K562 (cell line): ENCODE data around the gene ERF. TPM values are rescaled to one million over a fixed set of nuclear protein-coding genes. Genes with fewer than 3 reads are reported as not detected.

ENCODE experiments used
- ATAC-seq: fragments of 200-7000 bp; cut with Tn5 transposase; 3 replicates; pipeline ENCODE4 v1.9.1; 2020; ENCODE audit warnings: moderate library complexity
- BruUV-seq: library from RNA; stranded (reverse); fragments of 400-500 nt; replicated peaks from 2 replicates; lab custom pipeline; 2021; lab: Mats Ljungman, UMichigan
- CTCF ChIA-PET: fragments of 300-600 bp; formaldehyde crosslinking; extraction: SDS; loops from one replicate; lab custom pipeline; 2021; ENCODE audit warnings: low intra/inter-chr PET ratio; lab: Yijun Ruan, JAX
- POLR2A ChIA-PET: fragments of 300-600, 350-650 bp; sonication (Branson Sonifier 250); formaldehyde crosslinking; extraction: SDS; loops from one replicate; lab custom pipeline; 2021; ENCODE audit warnings: antibody characterized with exemption, inconsistent platforms; lab: Yijun Ruan, JAX
- DNase-seq, 4 experiments: peaks; one replicate each; pipeline versions ENCODE4 v3.0.0 to v3.0.0-alpha.2; 2011 to 2018; ENCODE audit warnings: low spot score in 3 of 4, mixed read lengths in 3 of 4; ENCODE audit errors: extremely low read depth in 1 of 4
- FAIRE-seq: peaks from 2 replicates; lab custom pipeline; 2011; peaks lifted over from hg19 to GRCh38; lab: Jason Lieb, UNC
- H2AFZ ChIP-seq: 2 replicates; pipeline ENCODE4 v1.6.0; 2011; ENCODE audit warnings: low read depth, low read length, control low read depth, inconsistent platforms
- H3K27ac ChIP-seq: fragments of 200-600 bp; 3 replicates; pipeline ENCODE4 v1.8.0; 2011; ENCODE audit warnings: low read depth, mild to moderate bottlenecking, control low read depth, inconsistent platforms, low read length, moderate library complexity, mixed read lengths; ENCODE audit errors: extremely low read depth
- H3K27me3 ChIP-seq, 2 experiments: fragments of 300-600 bp in 1 of 2; 2 replicates in 1 of 2; 3 replicates in 1 of 2; pipeline versions ENCODE4 v1.6.0 to v1.8.0; 2011; ENCODE audit warnings: inconsistent platforms in 2 of 2, low read length in 2 of 2, mild to moderate bottlenecking in 1 of 2, mixed read lengths in 1 of 2, moderate library complexity in 1 of 2; ENCODE audit not compliant: control insufficient read depth in 2 of 2, insufficient read depth in 2 of 2
- H3K36me3 ChIP-seq: fragments of 300-600 bp; 3 replicates; pipeline ENCODE4 v1.8.0; 2011; ENCODE audit warnings: mild to moderate bottlenecking, low read length, inconsistent platforms; ENCODE audit not compliant: control insufficient read depth, insufficient read depth
- H3K4me1 ChIP-seq, 2 experiments: fragments of 200-600 bp in 1 of 2; replicated peaks in 1 of 2; 2 replicates in 1 of 2; 3 replicates in 1 of 2; pipeline versions ENCODE4 v1.5.1 to v1.8.0; 2011; ENCODE audit warnings: inconsistent platforms in 2 of 2, low read length in 2 of 2, mild to moderate bottlenecking in 1 of 2, mixed read lengths in 1 of 2, moderate library complexity in 1 of 2; ENCODE audit not compliant: control insufficient read depth in 2 of 2, insufficient read depth in 2 of 2
- H3K4me2 ChIP-seq: 2 replicates; pipeline ENCODE4 v1.6.1; 2011; ENCODE audit warnings: low read length, control low read depth, inconsistent platforms, mixed read lengths; ENCODE audit not compliant: insufficient read depth
- H3K4me3 ChIP-seq: fragments of 200-600 bp; sonication (generic), shearing (Covaris generic); 2 replicates; pipeline ENCODE4 v1.5.1; 2016; ENCODE audit warnings: control low read depth, inconsistent platforms
- H3K79me2 ChIP-seq: fragments of 200-600 bp; 3 replicates; pipeline ENCODE4 v1.8.0; 2011; ENCODE audit warnings: low read length, inconsistent platforms; ENCODE audit not compliant: control insufficient read depth, insufficient read depth
- H3K9ac ChIP-seq, 2 experiments: 2 replicates each; pipeline versions ENCODE4 v1.6.0 to v1.6.1; 2011; ENCODE audit warnings: low read depth in 2 of 2, low read length in 2 of 2, control low read depth in 1 of 2, inconsistent platforms in 1 of 2, mild to moderate bottlenecking in 1 of 2, mixed read lengths in 1 of 2; ENCODE audit not compliant: insufficient read depth in 1 of 2
- H3K9me1 ChIP-seq: one replicate; pipeline ENCODE4 v1.6.0; 2011; ENCODE audit warnings: inconsistent platforms, mild to moderate bottlenecking, low read length, moderate library complexity; ENCODE audit not compliant: control insufficient read depth, insufficient read depth
- H3K9me3 ChIP-seq: replicated peaks from 2 replicates; pipeline ENCODE4 v1.5.1; 2011; ENCODE audit warnings: low read depth, low read length, inconsistent platforms; ENCODE audit not compliant: control insufficient read depth, insufficient read depth
- H4K20me1 ChIP-seq: replicated peaks from 2 replicates; pipeline ENCODE4 v1.6.1; 2011; ENCODE audit warnings: low read length, inconsistent platforms, mixed read lengths; ENCODE audit not compliant: control insufficient read depth, insufficient read depth
- ARID2 ChIP-seq: fragments of 450-650 bp; IDR thresholded peaks from 2 replicates; pipeline ENCODE4 v1.6.1; 2017; ENCODE audit warnings: antibody characterized with exemption, mild to moderate bottlenecking
- EGR1 ChIP-seq: fragments of 450-650 bp; conservative IDR thresholded peaks from 2 replicates; pipeline ENCODE4 v1.6.1; 2017; ENCODE audit warnings: mild to moderate bottlenecking
- NONO ChIP-seq, 2 experiments: fragments of 200-400 bp in 1 of 2; fragments of 450-650 bp in 1 of 2; formaldehyde crosslinking in 1 of 2; IDR thresholded peaks; 2 replicates each; pipeline ENCODE4 v1.6.1; 2017; ENCODE audit warnings: low read depth in 2 of 2, mild to moderate bottlenecking in 2 of 2, moderate library complexity in 2 of 2, low read length in 1 of 2
- PHF8 ChIP-seq: fragments of 200-600 bp; sonication (generic); IDR thresholded peaks from 2 replicates; pipeline ENCODE4 v1.6.1; 2012; ENCODE audit warnings: mixed run types, mild to moderate bottlenecking, inconsistent platforms, low read length, moderate library complexity, borderline replicate concordance
- RCOR1 ChIP-seq, 2 experiments: IDR thresholded peaks; 2 replicates each; pipeline ENCODE4 v1.6.1; 2012; ENCODE audit warnings: low read depth in 2 of 2, low read length in 2 of 2, borderline replicate concordance in 1 of 2, improper control_type of control experiment in 1 of 2
- SRSF9 ChIP-seq: fragments of 200-400 bp; formaldehyde crosslinking; IDR thresholded peaks from 2 replicates; pipeline ENCODE4 v1.6.1; 2017; ENCODE audit warnings: low read depth, low read length, borderline replicate concordance
- TOE1 ChIP-seq, 2 experiments: fragments of 450-650 bp in 1 of 2; sonication (generic) in 1 of 2; formaldehyde crosslinking in 1 of 2; IDR thresholded peaks; 2 replicates each; pipeline versions ENCODE4 v1.7.1 to v1.8.0; 2016 to 2022; ENCODE audit warnings: borderline replicate concordance in 2 of 2, mild to moderate bottlenecking in 2 of 2, antibody characterized with exemption in 1 of 2, inconsistent platforms in 1 of 2, low read depth in 1 of 2, missing genetic modification reagents in 1 of 2, moderate library complexity in 1 of 2
- ZNF274 ChIP-seq: IDR thresholded peaks from 2 replicates; pipeline ENCODE4 v1.6.1; 2011; ENCODE audit warnings: low read depth, mild to moderate bottlenecking, low read length, moderate library complexity, borderline replicate concordance
- whole genome bisulfite sequencing: fragments of 100-300 bp; shearing (Covaris generic); methylation state at CpG from one replicate; pipeline ENCODE4 v1.1.6; 2016; ENCODE audit warnings: low coverage, mixed read lengths; ENCODE audit not compliant: insufficient coverage; ENCODE audit errors: missing lambda C conversion rate; 5-methylcytosine and 5-hydroxymethylcytosine counted together
- in situ Hi-C: fragments of 300-500 bp; cut with MboI; formaldehyde crosslinking; loops from 4 replicates; pipeline ENCODE4 v1.15.0; 2018; ENCODE audit warnings: inconsistent platforms, mixed read lengths
- intact Hi-C: fragments of 100-400 bp; cut with micrococcal nuclease; formaldehyde crosslinking; loops from 2 replicates; pipeline ENCODE4 v1.14.2; 2022
- polyA plus RNA-seq, 8 experiments: library from polyadenylated mRNA; depleted of rRNA in 4 of 8; stranded (reverse) in 5 of 8; unstranded in 3 of 8; fragments of >200 nt; fragmentation: Nextera tagmentation in 2 of 8; fragmentation: Illumina TruSeq in 1 of 8; extraction: Ambion mirVana in 2 of 8; extraction: Trizol in 1 of 8; gene quantifications; 2 replicates each; pipeline versions ENCODE4 v1.2.1 to v1.2.3, GENCODE V29; 2011 to 2014; ENCODE audit warnings: inconsistent platforms in 1 of 8, missing spikeins in 1 of 8
- total RNA-seq, 7 experiments: library from RNA; depleted of rRNA in 6 of 7; stranded (reverse); fragments of >200 nt in 6 of 7; fragmentation: Illumina TruSeq in 2 of 7; extraction: Trizol in 2 of 7; gene quantifications; 2 replicates each; pipeline versions ENCODE4 v1.2.1 to v1.2.3, GENCODE V29; 2011 to 2021; ENCODE audit warnings: low replicate concordance in 1 of 7
- TF ChIP-seq, protein P1 (sequence below), 2 experiments: fragments of 250-450 bp in 1 of 2; fragments of 450-650 bp in 1 of 2; sonication (Bioruptor Pico) in 1 of 2; IDR thresholded peaks; 2 replicates each; pipeline versions ENCODE4 v1.6.1 to v1.8.0; 2016 to 2021; ENCODE audit warnings: mild to moderate bottlenecking in 2 of 2, moderate library complexity in 2 of 2, missing compliant biosample characterization in 1 of 2, missing genetic modification characterization in 1 of 2
- TF ChIP-seq, protein P2 (sequence below): fragments of 450-650 bp; IDR thresholded peaks from 2 replicates; pipeline ENCODE4 v1.6.1; 2018; ENCODE audit warnings: mild to moderate bottlenecking, low read depth; ENCODE audit not compliant: partially characterized antibody

ERF gene
- total and polyA plus RNA-seq, 9 of the 15 experiments (the other 6 are each of a cell fraction or from before 2014, with no cell fraction given): 0.03 to 75.4 (median 27.0) TPM

DNA sequence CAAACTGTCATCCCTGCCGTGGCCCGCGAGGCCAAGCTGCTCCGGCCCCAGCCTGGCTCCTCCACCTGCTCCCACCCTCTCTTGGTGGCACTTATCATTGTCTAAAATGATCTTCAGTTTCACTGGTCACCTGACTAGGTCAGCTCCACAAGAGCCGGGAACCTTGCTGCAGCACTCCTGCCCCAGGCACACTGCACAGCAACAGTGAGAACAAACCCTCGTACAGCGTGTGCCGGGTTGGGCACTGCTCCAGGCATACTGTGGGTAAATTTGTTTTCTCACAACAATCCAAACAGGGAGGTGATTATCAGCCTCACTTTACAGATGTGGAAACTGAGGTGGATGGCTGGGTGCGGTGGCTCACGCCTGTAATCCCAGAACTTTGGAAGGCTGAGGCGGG, 46.3 kb downstream of the ERF start:
- H3K36me3 ChIP-seq: peaks cover 94% of the 10 kb centered on the region

More for the DNA sequence above, 46.3 kb downstream of the ERF start:
- H3K9me1 ChIP-seq: no peaks in the 10 kb centered on the region
- no peak overlapping the region for H2AFZ ChIP-seq
- ChIA-PET CTCF (no interaction called here), POLR2A (interaction anchor here (0.9 kb wide), 1 partner anchor 10 kb away, joined by 3 read pairs; no protein-coding TSS in a partner anchor)
- H3K79me2 ChIP-seq: peaks cover 80% of the 10 kb centered on the region
- in situ Hi-C loops (no loop called here), intact Hi-C loops (no loop called here)
- H3K27me3 ChIP-seq: no peaks in the 10 kb centered on the region
- 91% methylated on average over 11 of the region's 11 CpGs for WGBS
- TF ChIP-seq, protein P1, sequence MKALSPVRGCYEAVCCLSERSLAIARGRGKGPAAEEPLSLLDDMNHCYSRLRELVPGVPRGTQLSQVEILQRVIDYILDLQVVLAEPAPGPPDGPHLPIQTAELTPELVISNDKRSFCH (CRISPR knock-in tag; IDR thresholded peaks at IDR 0.05): no peak
- TF ChIP-seq, protein P1 (tag; IDR thresholded peaks at IDR 0.05): no peak
- TF ChIP-seq PHF8 (no peak), TOE1 (IDR thresholded peaks at IDR 0.05; ENCODE audit: borderline replicate concordance) (no peak), TOE1 (CRISPR knock-in tag; IDR thresholded peaks at IDR 0.05; ENCODE audit: borderline replicate concordance, low read depth) (no peak), RCOR1 (IDR thresholded peaks at IDR 0.05; ENCODE audit: borderline replicate concordance in 1 of 2, low read depth in 2 of 2, low read length in 2 of 2) (no peak), EGR1 (no peak), ARID2 (no peak), NONO (IDR thresholded peaks at IDR 0.05; ENCODE audit: low read depth in 2 of 2, low read length in 1 of 2) (no peak), ZNF274 (no peak), SRSF9 (no peak)
- TF ChIP-seq, protein P2, sequence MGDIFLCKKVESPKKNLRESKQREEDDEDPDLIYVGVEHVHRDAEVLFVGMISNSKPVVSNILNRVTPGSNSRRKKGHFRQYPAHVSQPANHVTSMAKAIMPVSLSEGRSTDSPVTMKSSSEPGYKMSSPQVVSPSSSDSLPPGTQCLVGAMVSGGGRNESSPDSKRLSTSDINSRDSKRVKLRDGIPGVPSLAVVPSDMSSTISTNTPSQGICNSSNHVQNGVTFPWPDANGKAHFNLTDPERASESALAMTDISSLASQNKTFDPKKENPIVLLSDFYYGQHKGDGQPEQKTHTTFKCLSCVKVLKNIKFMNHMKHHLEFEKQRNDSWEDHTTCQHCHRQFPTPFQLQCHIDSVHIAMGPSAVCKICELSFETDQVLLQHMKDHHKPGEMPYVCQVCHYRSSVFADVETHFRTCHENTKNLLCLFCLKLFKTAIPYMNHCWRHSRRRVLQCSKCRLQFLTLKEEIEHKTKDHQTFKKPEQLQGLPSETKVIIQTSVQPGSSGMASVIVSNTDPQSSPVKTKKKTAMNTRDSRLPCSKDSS: no peak
- peaks cover 24 to 29% of the 10 kb centered on the region in 2 experiments for H3K4me1 ChIP-seq
- peak overlapping the region; percentile 30 to 34; a peak in 3 of 4 replicates for H3K9ac ChIP-seq
- FAIRE-seq (no peak), ATAC-seq (no peak), DNase-seq (no peak)
- BruUV-seq: no TSS peak
- H3K9me3 ChIP-seq: no peaks in the 10 kb centered on the region
- H4K20me1 ChIP-seq: no peaks in the 10 kb centered on the region; the same call in 1 of the 2 replicates
- peak overlapping the region; percentile 60; the same call in 1 of the 2 replicates for H3K4me2 ChIP-seq
- no peak overlapping the region for H3K4me3 ChIP-seq
- peak overlapping the region; percentile 80 for H3K27ac ChIP-seq
